SU-DHL-6 (cell line): Measurements from ENCODE around the gene HIF3A.

Experiments used
- EZH2phosphoT487 ChIP-seq: fragments of 200-600 bp; sonication (generic), shearing (Covaris generic); conservative IDR thresholded peaks from 2 replicates; pipeline ENCODE4 v1.6.1; 2018; ENCODE audit warnings: mild to moderate bottlenecking, antibody characterized with exemption, low read length, moderate library complexity, mixed read lengths
- TF ChIP-seq, protein P1 (sequence below): fragments of 200-600 bp; sonication (generic); IDR thresholded peaks from one replicate; pipeline ENCODE4 v1.5.1; 2017; ENCODE audit warnings: antibody characterized with exemption, mild to moderate bottlenecking, low read length, moderate library complexity; ENCODE audit not compliant: insufficient read depth, poor library complexity, severe bottlenecking

- TF ChIP-seq, protein P1, sequence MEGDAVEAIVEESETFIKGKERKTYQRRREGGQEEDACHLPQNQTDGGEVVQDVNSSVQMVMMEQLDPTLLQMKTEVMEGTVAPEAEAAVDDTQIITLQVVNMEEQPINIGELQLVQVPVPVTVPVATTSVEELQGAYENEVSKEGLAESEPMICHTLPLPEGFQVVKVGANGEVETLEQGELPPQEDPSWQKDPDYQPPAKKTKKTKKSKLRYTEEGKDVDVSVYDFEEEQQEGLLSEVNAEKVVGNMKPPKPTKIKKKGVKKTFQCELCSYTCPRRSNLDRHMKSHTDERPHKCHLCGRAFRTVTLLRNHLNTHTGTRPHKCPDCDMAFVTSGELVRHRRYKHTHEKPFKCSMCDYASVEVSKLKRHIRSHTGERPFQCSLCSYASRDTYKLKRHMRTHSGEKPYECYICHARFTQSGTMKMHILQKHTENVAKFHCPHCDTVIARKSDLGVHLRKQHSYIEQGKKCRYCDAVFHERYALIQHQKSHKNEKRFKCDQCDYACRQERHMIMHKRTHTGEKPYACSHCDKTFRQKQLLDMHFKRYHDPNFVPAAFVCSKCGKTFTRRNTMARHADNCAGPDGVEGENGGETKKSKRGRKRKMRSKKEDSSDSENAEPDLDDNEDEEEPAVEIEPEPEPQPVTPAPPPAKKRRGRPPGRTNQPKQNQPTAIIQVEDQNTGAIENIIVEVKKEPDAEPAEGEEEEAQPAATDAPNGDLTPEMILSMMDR: no peak
- no peak for TF ChIP-seq EZH2phosphoT487
Measured at GRCh38 chr19:46328079-46328478, 31.2 kb downstream of the HIF3A start.
